ENCODE measurements around the gene MGAT5.

The MGAT5 gene

GRCh38 chr2:134253804-134254203 is at the start of gene MGAT5:
MGAT5 (plus strand) TSS chr2:134254072; CDS start chr2:134254404, 332 bp downstream.
- no peak for DNase-seq

- no peak for DNase-seq
Measured at GRCh38 chr2:134205087-134205486, 48.8 kb upstream of the MGAT5 start.

- no peak for DNase-seq
Measured at GRCh38 chr2:134206031-134206430, 47.8 kb upstream of the MGAT5 start.

GRCh38 chr2:134206573-134206972 is 47.3 kb upstream of the MGAT5 start:
- no peak for DNase-seq

- DNase-seq = peak; percentile 66
Measured at GRCh38 chr2:134207589-134208209, 46.2 kb upstream of the MGAT5 start.

GRCh38 chr2:134208825-134209224 is 45.0 kb upstream of the MGAT5 start:
- DNase-seq = no peak

GRCh38 chr2:134212746-134213145 is 41.1 kb upstream of the MGAT5 start:
- DNase-seq = no peak

- DNase-seq = no peak
Measured at GRCh38 chr2:134216152-134216829, 37.6 kb upstream of the MGAT5 start.

GRCh38 chr2:134217351-134217750 is 36.5 kb upstream of the MGAT5 start:
- no peak for DNase-seq

- DNase-seq = peak; percentile 34
Measured at GRCh38 chr2:134217924-134218323, 35.9 kb upstream of the MGAT5 start.

- DNase-seq = no peak
Measured at GRCh38 chr2:134218414-134218813, 35.5 kb upstream of the MGAT5 start.

GRCh38 chr2:134218930-134219658 is 34.8 kb upstream of the MGAT5 start:
- no peak for DNase-seq

GRCh38 chr2:134220344-134220974 is 33.4 kb upstream of the MGAT5 start:
- DNase-seq = no peak

GRCh38 chr2:134224005-134224404 is 29.9 kb upstream of the MGAT5 start:
- no peak for DNase-seq

- no peak for DNase-seq
Measured at GRCh38 chr2:134225173-134225572, 28.7 kb upstream of the MGAT5 start.

GRCh38 chr2:134225841-134226240 is 28.0 kb upstream of the MGAT5 start:
- DNase-seq = no peak

GRCh38 chr2:134226601-134227000 is 27.3 kb upstream of the MGAT5 start:
- no peak for DNase-seq

- DNase-seq = no peak
Measured at GRCh38 chr2:134227666-134228065, 26.2 kb upstream of the MGAT5 start.

- DNase-seq = no peak
Measured at GRCh38 chr2:134228493-134228903, 25.4 kb upstream of the MGAT5 start.

GRCh38 chr2:134229540-134229939 is 24.3 kb upstream of the MGAT5 start:
- no peak for DNase-seq

- DNase-seq = no peak
Measured at GRCh38 chr2:134230885-134231284, 23.0 kb upstream of the MGAT5 start.

- no peak for DNase-seq
Measured at GRCh38 chr2:134231301-134231964, 22.4 kb upstream of the MGAT5 start.

- DNase-seq = no peak
Measured at GRCh38 chr2:134231965-134232340, 21.9 kb upstream of the MGAT5 start.

All from activated naive CD4-positive, alpha-beta T cell treated with anti-CD3 and anti-CD28 coated beads, Interleukin-2, amount 50 U/mL, for 16 hours (primary cell).